ENCODE measurements around the gene DLG2.

DNA sequence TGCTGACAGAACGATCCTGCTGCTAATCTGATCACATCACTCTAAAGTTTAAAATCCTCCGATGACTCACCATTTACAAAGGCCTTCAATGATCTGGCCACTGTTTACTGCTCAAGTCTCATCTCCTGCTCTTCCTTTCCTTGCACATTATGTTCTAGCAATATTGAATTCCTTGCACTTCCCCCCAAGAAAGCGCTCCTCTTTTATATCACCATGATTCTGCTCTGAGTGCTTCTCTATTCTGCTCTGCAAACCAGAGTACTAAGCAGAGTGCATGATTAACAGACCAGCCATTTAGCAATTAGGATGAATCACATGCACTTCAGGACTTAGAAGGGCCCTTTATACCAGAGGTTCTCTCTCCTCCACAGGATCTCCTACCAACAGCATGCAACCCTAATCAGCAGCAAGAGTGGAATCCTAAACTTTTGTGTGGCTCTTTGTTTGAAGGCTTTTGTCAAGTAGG, 1218.2 kb downstream of the DLG2 start:
- TF ChIP-seq, protein P1, sequence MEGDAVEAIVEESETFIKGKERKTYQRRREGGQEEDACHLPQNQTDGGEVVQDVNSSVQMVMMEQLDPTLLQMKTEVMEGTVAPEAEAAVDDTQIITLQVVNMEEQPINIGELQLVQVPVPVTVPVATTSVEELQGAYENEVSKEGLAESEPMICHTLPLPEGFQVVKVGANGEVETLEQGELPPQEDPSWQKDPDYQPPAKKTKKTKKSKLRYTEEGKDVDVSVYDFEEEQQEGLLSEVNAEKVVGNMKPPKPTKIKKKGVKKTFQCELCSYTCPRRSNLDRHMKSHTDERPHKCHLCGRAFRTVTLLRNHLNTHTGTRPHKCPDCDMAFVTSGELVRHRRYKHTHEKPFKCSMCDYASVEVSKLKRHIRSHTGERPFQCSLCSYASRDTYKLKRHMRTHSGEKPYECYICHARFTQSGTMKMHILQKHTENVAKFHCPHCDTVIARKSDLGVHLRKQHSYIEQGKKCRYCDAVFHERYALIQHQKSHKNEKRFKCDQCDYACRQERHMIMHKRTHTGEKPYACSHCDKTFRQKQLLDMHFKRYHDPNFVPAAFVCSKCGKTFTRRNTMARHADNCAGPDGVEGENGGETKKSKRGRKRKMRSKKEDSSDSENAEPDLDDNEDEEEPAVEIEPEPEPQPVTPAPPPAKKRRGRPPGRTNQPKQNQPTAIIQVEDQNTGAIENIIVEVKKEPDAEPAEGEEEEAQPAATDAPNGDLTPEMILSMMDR (conservative IDR thresholded peaks at IDR 0.05; ENCODE audit: low read length), result no peak
- TF ChIP-seq EZH2phosphoT487 (IDR thresholded peaks at IDR 0.05; ENCODE audit: borderline replicate concordance, low read depth, low read length), result no peak
